ENCODE measurements around the gene CDK5RAP3.
"Not testable (repeated sequence)": the region's sequence is repeated elsewhere in the genome, so short reads cannot be mapped to it uniquely, and the experiment has no call there.

The CDK5RAP3 gene, protein sequence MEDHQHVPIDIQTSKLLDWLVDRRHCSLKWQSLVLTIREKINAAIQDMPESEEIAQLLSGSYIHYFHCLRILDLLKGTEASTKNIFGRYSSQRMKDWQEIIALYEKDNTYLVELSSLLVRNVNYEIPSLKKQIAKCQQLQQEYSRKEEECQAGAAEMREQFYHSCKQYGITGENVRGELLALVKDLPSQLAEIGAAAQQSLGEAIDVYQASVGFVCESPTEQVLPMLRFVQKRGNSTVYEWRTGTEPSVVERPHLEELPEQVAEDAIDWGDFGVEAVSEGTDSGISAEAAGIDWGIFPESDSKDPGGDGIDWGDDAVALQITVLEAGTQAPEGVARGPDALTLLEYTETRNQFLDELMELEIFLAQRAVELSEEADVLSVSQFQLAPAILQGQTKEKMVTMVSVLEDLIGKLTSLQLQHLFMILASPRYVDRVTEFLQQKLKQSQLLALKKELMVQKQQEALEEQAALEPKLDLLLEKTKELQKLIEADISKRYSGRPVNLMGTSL

DNA sequence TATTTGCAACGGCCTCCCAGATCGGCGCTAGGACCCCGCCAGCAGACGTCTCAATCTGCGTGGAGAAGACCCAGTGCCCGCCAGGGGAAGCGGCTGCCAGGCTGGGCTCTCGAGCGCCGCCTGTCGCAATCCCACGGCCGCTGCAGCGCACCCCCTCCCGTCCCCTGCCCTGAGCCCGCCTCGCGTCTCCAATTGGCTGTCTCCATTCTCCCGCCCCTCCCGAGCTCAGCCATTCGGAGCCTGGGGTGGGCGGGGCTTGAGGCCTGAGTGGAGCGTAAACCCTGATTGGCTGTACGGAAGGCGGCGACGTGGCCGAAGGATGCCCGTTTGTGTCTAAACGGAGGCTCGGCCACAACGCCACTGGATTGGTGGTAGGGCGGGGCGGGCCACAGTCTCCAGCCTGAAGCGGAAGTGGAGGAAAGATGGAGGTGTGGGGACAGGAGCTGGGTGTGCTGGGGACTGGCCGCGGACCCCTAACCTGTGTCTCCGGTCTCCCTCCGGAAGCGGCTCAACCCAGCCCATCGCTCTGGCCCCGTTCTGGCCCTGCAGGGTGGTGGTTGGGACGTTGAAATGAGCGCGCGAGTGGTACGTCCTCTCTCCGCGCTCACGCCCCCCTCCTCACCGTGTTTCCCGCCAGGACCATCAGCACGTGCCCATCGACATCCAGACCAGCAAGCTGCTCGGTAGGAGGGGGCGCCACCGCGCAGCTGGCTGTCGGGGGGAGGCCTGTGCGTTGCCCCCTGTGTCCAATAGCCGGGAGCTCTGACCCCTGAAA, at the start of gene CDK5RAP3:
Gene CDK5RAP3 (plus strand): TSS at position 389 of the 775 bp plus-strand sequence. CDS start 34 bp downstream, at position 423.
- DNase-seq (ENCODE audit: low spot score), result peak; percentile 100
- Mint-ChIP-seq H3K27ac (peak within 1 kb of the TSS; percentile 91), H3K9me3 (no peaks in the 10 kb centered on the region), H3K4me1 (ENCODE audit: low read depth) (peaks cover 21% of the 10 kb centered on the region), H3K27me3 (ENCODE audit: low read depth) (no peaks in the 10 kb centered on the region), H3K36me3 (ENCODE audit: low read depth) (peaks cover 16% of the 10 kb centered on the region), H3K4me3 (peak within 1 kb of the TSS; percentile 94)

DNA sequence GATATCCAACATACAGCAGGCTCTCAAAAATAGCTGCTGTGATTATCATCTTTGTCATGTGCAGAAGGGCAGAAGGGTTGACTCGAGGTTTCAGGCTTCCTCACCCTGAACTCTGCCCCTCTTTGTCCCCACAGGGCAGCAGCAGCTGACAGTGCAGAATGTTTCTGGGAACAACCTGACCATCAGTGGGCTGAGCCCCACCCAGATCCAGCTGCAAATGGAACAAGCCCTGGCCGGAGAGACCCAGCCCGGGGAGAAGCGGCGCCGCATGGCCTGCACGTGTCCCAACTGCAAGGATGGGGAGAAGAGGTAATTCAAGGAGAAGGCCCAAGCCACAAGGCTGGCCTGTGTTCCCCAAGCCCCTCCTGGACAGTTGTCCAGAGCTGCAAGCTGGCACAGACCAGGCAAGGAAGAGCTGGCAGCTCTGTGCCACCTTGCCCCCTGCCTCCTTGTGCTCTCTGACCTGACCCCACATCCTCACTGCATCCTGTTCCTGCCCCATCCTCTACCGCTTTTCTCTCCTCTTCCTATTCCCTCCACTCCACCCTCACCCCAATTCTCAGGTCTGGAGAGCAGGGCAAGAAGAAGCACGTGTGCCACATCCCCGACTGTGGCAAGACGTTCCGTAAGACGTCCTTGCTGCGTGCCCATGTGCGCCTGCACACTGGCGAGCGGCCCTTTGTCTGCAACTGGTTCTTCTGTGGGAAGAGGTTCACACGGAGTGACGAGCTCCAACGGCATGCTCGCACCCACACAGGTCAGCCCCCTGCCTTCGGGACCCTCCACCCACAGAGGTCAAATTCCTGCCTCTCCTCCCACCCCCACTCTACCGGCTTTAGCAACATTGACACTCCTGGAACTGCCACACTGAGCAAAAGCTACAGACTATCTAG, 45.9 kb upstream of the CDK5RAP3 start:
- no peaks in the 10 kb centered on the region for H3K4me1 Mint-ChIP-seq (ENCODE audit: low read depth)
- H3K27ac Mint-ChIP-seq, result no peak overlapping the region
- no peaks in the 10 kb centered on the region for H3K27me3 Mint-ChIP-seq (ENCODE audit: low read depth)
- no peak overlapping the region for H3K4me3 Mint-ChIP-seq
- no peaks in the 10 kb centered on the region for H3K9me3 Mint-ChIP-seq
- H3K36me3 Mint-ChIP-seq (ENCODE audit: low read depth), result peaks cover 39% of the 10 kb centered on the region
- no peak for DNase-seq (ENCODE audit: low spot score)

DNA sequence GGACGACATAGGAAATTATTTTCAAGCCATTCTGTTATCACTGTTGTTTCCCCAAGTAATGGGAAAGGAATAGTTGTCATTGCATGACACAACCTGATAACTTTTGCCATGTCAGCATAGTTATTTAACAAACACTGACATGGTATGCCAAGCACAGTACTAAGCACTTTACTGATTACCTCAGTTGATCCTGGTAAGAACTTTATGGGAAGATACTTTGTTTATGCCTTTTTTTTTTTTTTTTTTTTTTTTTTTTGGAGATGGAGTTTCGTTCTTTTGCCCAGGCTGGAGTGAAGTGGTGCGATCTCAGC, 45.3 kb upstream of the CDK5RAP3 start:
- no peak for DNase-seq (ENCODE audit: low spot score)

DNA sequence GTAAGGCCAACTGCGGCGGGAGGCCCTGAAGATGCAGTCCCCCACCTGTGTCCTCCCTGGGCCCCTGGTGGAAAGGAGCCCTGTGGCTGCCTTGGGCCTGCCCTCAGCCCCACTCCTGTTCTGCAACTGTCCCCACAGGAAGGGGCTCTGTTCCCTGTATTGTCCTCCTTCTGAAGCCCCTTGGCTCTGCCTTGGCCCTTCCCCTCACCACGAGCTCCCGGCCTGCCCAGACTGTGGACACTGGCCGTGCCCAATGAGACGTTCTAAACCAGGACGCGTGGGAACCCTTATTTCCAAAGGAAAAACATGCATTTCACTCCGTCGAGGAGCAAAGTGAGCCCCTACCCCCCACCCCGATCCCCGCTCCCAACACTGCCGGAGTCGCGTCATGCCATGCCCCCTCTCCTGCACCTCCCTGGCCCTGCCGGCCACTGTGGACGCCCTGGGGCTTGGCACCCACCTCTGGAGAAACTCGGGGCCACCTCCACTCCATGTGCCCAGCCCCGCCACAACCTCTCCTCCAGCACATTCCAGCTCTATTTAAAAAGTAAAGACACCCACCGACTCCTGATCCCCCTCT, 43.0 kb upstream of the CDK5RAP3 start:
- Mint-ChIP-seq H3K36me3 (ENCODE audit: low read depth) (peaks cover 29% of the 10 kb centered on the region), H3K4me3 (no peak overlapping the region), H3K9me3 (no peaks in the 10 kb centered on the region), H3K27ac (no peak overlapping the region), H3K27me3 (ENCODE audit: low read depth) (no peaks in the 10 kb centered on the region), H3K4me1 (ENCODE audit: low read depth) (peaks cover 2% of the 10 kb centered on the region)
- no peak for DNase-seq (ENCODE audit: low spot score)

More for the DNA sequence above, 45.3 kb upstream of the CDK5RAP3 start:
- H3K4me1 Mint-ChIP-seq (ENCODE audit: low read depth), result no peaks in the 10 kb centered on the region
- H3K36me3 Mint-ChIP-seq (ENCODE audit: low read depth), result peaks cover 39% of the 10 kb centered on the region
- no peaks in the 10 kb centered on the region for H3K9me3 Mint-ChIP-seq
- no peak overlapping the region for H3K27ac Mint-ChIP-seq
- no peaks in the 10 kb centered on the region for H3K27me3 Mint-ChIP-seq (ENCODE audit: low read depth)
- no peak overlapping the region for H3K4me3 Mint-ChIP-seq

DNA sequence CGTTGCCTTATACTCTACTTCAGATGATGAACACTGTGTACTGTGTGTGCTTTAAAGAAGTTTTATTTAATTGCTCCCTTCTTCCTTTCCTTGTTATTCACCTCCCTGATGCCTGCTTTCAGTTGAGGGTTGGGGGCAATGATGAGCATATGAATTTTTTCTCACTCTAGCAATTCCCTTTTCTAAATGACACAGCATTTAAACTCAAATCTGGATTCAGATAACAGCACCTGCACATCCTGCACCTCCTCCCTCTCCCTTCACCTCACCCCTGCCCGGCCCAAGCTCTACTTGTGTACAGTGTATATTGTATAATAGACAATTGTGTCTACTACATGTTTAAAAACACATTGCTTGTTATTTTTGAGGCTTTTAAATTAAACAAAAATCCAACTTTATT, 42.5 kb upstream of the CDK5RAP3 start:
- Mint-ChIP-seq H3K4me1 (ENCODE audit: low read depth) (peaks cover 2% of the 10 kb centered on the region), H3K27ac (peak overlapping the region; percentile 28), H3K27me3 (ENCODE audit: low read depth) (no peaks in the 10 kb centered on the region), H3K9me3 (no peaks in the 10 kb centered on the region), H3K4me3 (no peak overlapping the region), H3K36me3 (ENCODE audit: low read depth) (peaks cover 28% of the 10 kb centered on the region)
- no peak for DNase-seq (ENCODE audit: low spot score)

DNA sequence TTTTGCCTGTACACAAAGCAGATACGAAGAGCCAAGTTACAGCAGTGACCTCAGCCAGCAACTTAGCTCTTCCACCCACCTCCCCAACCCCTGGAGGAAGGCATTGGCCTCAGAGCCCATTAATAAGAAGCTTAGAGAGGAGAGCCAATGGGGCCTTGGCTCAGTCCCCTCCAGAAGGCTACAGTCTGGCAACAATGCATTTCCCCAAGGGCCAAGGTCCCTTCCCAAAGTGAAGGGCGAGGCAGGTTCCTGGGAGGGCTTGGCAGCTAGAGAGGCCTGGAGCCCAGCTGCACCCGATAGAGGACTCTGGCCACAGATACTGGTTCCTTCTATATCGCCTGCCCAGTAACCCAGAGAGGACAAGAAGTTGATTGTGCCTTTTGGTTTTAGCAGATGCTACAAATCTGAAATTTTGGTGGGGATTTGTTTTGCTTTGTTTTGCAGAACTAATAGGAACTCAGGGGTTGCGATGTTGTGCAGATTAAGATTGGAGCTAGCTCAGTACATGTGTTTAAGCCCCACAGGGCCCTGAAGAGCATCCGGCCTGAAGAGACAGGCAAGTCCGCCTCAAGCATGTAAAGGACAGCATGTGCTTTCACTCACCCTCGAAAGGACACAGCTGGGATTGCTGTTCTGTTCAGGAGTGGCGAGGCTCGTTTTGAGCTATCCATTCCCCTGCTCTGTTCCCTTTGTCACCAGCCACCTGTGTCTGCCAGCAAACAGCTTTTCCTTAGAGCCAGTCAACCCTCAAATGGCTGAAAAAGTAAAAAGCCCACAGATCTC, 41.5 kb upstream of the CDK5RAP3 start:
- Mint-ChIP-seq H3K27ac (no peak overlapping the region), H3K4me1 (ENCODE audit: low read depth) (peaks cover 2% of the 10 kb centered on the region), H3K27me3 (ENCODE audit: low read depth) (no peaks in the 10 kb centered on the region), H3K36me3 (ENCODE audit: low read depth) (peaks cover 24% of the 10 kb centered on the region), H3K4me3 (no peak overlapping the region), H3K9me3 (no peaks in the 10 kb centered on the region)
- no peak for DNase-seq (ENCODE audit: low spot score)

DNA sequence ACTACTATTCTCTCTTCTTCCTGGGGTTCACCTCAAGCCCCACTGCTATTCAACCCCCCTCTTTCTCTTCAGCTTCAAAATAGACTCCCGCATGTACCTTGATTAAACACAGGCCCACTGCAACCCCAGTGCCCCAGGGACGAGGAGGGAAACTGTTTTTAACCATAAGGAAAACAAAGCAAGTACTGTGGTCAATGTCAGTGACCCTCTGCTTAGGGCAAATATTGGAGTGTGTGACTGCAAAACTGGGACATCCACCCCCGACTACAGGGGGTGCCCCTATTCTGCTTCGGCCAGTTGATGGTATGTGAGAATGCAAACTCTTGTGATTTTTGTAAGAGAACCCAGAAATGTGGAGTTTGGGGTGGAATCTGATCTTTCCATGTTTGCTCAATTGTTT, 39.1 kb upstream of the CDK5RAP3 start:
- Mint-ChIP-seq H3K4me3 (no peak overlapping the region), H3K27ac (no peak overlapping the region), H3K36me3 (ENCODE audit: low read depth) (peaks cover 11% of the 10 kb centered on the region), H3K9me3 (no peaks in the 10 kb centered on the region), H3K4me1 (ENCODE audit: low read depth) (peaks cover 3% of the 10 kb centered on the region), H3K27me3 (ENCODE audit: low read depth) (no peaks in the 10 kb centered on the region)
- no peak for DNase-seq (ENCODE audit: low spot score)

DNA sequence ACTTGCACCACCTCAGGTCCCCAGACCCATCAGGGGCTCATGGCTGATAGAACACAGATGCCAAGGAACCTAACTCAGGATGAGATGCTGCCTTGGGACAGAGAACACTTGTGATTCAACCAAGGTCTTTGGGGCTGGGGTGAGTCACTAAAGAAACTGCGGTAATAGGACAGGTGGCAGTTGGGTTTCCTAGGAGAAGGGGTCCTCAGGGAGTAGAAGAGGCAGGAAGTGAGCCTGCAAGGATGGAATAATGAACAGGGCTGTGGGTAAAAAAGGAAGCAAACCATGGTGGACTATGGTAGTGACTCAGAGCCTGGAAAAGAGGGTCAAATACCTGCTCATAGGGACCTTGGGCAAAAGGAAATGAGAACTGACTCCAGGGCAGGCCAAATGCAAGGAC, 36.1 kb upstream of the CDK5RAP3 start:
- Mint-ChIP-seq H3K27me3 (ENCODE audit: low read depth) (no peaks in the 10 kb centered on the region), H3K27ac (no peak overlapping the region), H3K9me3 (no peaks in the 10 kb centered on the region), H3K4me3 (no peak overlapping the region), H3K36me3 (ENCODE audit: low read depth) (peaks cover 2% of the 10 kb centered on the region), H3K4me1 (ENCODE audit: low read depth) (peaks cover 3% of the 10 kb centered on the region)
- DNase-seq (ENCODE audit: low spot score), result no peak

DNA sequence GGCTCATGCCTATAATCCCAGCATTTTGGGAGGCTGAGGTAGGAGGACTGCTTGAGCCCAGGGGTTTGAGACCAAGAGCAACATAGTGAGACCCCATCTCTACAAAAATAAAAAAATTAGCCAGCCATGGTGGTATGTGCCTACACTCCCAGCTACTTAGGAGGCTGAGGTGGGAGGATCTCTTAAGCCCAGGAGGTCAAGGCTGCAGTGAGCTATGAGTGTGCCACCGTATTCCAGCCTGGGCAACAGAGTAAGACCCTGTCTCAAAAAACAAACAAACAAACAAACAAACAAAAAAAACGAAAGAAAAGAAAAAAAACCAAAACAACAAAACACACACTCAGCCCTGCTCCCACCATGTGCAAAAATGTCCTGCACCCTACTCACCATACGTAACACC, 35.4 kb upstream of the CDK5RAP3 start:
- H3K36me3 Mint-ChIP-seq (ENCODE audit: low read depth); H3K4me3 Mint-ChIP-seq; H3K9me3 Mint-ChIP-seq; DNase-seq (ENCODE audit: low spot score); H3K27ac Mint-ChIP-seq; H3K4me1 Mint-ChIP-seq (ENCODE audit: low read depth); H3K27me3 Mint-ChIP-seq (ENCODE audit: low read depth): not testable (repeated sequence)

DNA sequence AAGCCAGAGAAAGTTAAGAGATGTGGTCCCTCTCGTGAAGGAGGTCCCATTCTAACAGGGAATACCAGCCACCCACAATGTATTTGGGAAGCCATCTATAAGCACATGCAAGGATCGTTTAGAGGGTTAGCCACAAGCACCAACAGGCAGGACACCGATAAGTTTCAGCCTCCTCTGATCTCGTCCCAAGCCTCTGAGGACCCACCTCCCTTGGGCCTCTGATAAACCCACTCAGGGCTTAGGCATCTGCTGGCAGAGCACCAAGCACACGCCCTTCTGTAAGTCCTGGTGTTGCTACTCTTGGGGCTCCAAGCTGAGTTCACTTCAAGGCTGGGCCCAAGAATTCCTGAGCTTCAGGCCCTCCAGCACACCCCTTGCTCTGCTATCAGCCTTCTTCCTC, 35.0 kb upstream of the CDK5RAP3 start:
- Mint-ChIP-seq H3K4me3 (no peak overlapping the region), H3K27me3 (ENCODE audit: low read depth) (no peaks in the 10 kb centered on the region), H3K36me3 (ENCODE audit: low read depth) (no peaks in the 10 kb centered on the region), H3K9me3 (peaks cover under 1% of the 10 kb centered on the region), H3K27ac (no peak overlapping the region), H3K4me1 (ENCODE audit: low read depth) (peaks cover 8% of the 10 kb centered on the region)
- no peak for DNase-seq (ENCODE audit: low spot score)

DNA sequence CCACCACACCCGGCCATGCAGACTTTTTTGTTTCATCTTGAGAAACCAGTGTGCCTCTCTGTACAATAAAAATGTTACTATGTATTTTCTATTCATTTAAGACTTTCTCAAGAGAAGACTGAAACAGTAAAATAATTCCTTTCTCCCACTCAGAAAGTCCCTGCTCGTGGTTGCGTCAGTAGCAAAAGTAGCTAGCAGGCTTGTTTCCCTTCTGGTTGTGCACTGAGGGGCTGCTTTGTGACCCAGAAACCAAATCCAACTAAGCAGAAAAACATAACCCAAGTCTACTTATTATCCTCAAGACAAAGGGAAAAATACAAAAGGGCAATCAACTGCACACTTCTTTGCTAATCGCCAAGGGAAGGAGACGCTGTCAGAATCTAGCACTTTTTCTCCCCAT, 33.0 kb upstream of the CDK5RAP3 start:
- H3K36me3 Mint-ChIP-seq (ENCODE audit: low read depth), result peaks cover 2% of the 10 kb centered on the region
- no peak overlapping the region for H3K4me3 Mint-ChIP-seq
- peaks cover 3% of the 10 kb centered on the region for H3K9me3 Mint-ChIP-seq
- no peak overlapping the region for H3K27ac Mint-ChIP-seq
- H3K27me3 Mint-ChIP-seq (ENCODE audit: low read depth), result no peaks in the 10 kb centered on the region
- DNase-seq (ENCODE audit: low spot score), result no peak
- peaks cover 17% of the 10 kb centered on the region for H3K4me1 Mint-ChIP-seq (ENCODE audit: low read depth)

DNA sequence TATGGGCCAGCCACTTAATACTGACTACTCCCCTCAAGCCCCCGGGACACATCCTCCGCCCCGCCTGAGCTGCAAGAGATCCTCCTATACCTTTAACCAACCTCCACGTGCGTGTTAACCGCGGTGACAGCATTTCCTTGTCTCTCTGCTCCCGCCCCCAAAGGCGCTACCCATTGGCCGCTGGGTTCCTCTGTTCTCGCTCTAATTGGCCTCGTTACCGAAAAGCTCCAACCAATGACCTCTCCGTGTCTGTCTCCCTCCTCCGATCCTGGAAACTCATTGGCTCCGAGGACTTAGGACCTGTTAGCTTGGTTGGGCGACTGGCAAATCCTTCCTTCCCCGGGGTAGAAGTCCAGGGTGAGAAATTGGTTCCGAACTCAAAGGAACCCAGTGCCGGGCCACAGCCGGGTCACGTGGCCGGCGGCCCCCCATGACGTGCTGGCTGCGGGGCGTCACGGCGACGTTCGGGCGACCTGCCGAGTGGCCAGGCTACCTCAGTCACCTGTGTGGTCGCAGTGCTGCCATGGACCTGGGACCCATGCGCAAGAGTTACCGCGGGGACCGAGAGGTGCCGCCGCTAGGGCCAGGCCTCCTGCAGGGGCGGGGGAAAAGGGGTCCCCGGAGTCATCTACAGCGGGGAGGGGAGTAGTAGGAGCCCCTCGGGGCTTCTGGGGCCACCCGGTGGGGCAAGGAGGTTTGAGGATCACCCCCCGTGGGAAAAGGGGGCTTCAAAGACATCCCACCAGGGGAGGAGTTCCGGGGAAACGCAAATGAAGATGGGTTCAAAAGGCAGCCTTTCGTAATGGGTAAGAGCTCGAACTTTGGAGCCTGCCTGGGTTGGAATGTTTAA, 29.4 kb upstream of the CDK5RAP3 start, which contains the start of gene PNPO:
Gene PNPO (plus strand): TSS at position 326 of the 850 bp plus-strand sequence. CDS start 105 bp downstream, at position 431.
- peak within 1 kb of the TSS; percentile 95 for H3K4me3 Mint-ChIP-seq
- H3K36me3 Mint-ChIP-seq (ENCODE audit: low read depth), result peaks cover 17% of the 10 kb centered on the region
- peak within 1 kb of the TSS; percentile 91 for H3K27ac Mint-ChIP-seq
- H3K27me3 Mint-ChIP-seq (ENCODE audit: low read depth), result no peaks in the 10 kb centered on the region
- peaks cover 3% of the 10 kb centered on the region for H3K9me3 Mint-ChIP-seq
- DNase-seq (ENCODE audit: low spot score), result peak; percentile 96
- H3K4me1 Mint-ChIP-seq (ENCODE audit: low read depth), result peaks cover 36% of the 10 kb centered on the region
